Measurements from ENCODE around the gene DYNC1I1. TPM values are rescaled to one million over a fixed set of nuclear protein-coding genes. Genes with fewer than 3 reads are reported as not detected.

The DYNC1I1 gene
- total RNA-seq, 4 donors from 2014 or later = 1.9 to 6.7 (median 5.8) TPM

DNA sequence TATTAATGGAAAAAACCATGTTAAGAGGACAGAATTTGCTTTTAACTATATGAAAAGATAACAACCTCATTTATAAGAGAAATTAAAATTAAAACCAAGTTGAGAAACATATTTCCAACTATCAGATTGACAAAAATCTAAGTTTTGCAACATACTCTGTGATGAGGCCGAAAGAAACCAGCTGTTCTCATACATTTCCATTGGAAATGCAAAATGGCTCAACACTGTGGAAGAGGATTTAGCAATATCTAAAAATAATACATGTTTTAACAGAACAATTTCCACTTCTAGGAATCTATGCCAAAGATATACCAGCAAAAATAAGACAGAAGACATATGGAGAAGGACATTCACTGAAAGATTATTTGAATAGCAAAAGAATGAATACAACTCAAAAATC is 268.8 kb downstream of the DYNC1I1 start:
- 96% methylated on average over 1 of the region's 1 CpG for WGBS
- Histone ChIP-seq H3K9me3 (no peaks in the 10 kb centered on the region), H3K36me3 (no peaks in the 10 kb centered on the region), H3K27ac (no peak overlapping the region), H3K27me3 (no peaks in the 10 kb centered on the region), H3K4me3 (no peak overlapping the region), H3K4me1 (no peaks in the 10 kb centered on the region)
- TF ChIP-seq POLR2A (IDR thresholded peaks at IDR 0.05) (no peak), POLR2AphosphoS5 (IDR thresholded peaks at IDR 0.05) (no peak), EP300 (IDR thresholded peaks at IDR 0.05) (no peak)
- TF ChIP-seq, protein P1, sequence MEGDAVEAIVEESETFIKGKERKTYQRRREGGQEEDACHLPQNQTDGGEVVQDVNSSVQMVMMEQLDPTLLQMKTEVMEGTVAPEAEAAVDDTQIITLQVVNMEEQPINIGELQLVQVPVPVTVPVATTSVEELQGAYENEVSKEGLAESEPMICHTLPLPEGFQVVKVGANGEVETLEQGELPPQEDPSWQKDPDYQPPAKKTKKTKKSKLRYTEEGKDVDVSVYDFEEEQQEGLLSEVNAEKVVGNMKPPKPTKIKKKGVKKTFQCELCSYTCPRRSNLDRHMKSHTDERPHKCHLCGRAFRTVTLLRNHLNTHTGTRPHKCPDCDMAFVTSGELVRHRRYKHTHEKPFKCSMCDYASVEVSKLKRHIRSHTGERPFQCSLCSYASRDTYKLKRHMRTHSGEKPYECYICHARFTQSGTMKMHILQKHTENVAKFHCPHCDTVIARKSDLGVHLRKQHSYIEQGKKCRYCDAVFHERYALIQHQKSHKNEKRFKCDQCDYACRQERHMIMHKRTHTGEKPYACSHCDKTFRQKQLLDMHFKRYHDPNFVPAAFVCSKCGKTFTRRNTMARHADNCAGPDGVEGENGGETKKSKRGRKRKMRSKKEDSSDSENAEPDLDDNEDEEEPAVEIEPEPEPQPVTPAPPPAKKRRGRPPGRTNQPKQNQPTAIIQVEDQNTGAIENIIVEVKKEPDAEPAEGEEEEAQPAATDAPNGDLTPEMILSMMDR (IDR thresholded peaks at IDR 0.05) = no peak
- DNase-seq (ENCODE audit: low spot score in 2 of 2) = no peak

DNA sequence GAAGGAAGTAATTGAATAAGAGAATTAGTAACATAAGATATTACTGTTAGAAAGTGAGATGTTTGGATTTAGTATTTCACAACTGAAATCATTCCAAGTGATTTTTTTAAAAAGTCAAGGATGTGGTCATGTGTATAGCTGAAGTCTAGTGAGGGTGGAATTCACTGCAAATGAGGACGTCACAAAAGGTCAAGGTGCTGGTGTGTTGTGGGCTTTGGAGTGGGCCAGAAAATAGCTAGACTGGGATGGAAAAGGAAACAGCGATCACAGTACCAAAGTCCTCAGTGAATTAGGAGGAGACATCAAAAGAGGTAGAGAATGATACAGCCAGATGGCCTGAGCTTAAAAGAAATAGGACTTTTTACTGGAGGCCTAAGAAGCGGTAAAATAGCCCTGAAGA is 272.8 kb downstream of the DYNC1I1 start:
- 92% methylated on average over 3 of the region's 3 CpGs for WGBS
- no peak overlapping the region for H3K27ac ChIP-seq
- H3K27me3 ChIP-seq = no peaks in the 10 kb centered on the region
- H3K36me3 ChIP-seq = no peaks in the 10 kb centered on the region
- TF ChIP-seq POLR2A (IDR thresholded peaks at IDR 0.05) = no peak
- TF ChIP-seq POLR2AphosphoS5 (IDR thresholded peaks at IDR 0.05) = no peak
- TF ChIP-seq, protein P1 (IDR thresholded peaks at IDR 0.05) = no peak
- no peak for TF ChIP-seq EP300 (IDR thresholded peaks at IDR 0.05)
- no peaks in the 10 kb centered on the region for H3K9me3 ChIP-seq
- no peaks in the 10 kb centered on the region for H3K4me1 ChIP-seq
- no peak overlapping the region for H3K4me3 ChIP-seq
- no peak for DNase-seq (ENCODE audit: low spot score in 2 of 2)

DNA sequence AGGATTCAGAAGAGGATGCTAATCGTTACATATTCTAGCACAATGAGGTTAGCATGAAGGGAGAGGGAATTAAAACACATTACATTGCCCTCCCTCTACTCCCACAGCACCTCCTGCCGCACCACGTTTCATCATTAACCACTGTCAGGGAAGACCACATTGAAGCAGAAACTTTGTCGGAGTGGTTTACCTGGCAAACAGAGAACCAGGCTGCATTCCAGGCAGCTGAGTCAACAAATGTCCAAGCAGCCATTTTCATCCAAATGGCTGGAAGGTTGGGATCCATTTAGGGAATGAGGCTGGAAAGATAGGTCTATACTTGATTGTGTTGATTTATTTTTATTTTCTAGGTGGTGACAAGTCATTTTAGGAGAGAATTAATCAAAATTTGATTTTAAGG is 273.6 kb downstream of the DYNC1I1 start:
- no peak overlapping the region for H3K27ac ChIP-seq
- H3K27me3 ChIP-seq = no peaks in the 10 kb centered on the region
- H3K9me3 ChIP-seq = no peaks in the 10 kb centered on the region
- DNase-seq (ENCODE audit: low spot score in 2 of 2) = no peak
- no peaks in the 10 kb centered on the region for H3K4me1 ChIP-seq
- no peaks in the 10 kb centered on the region for H3K36me3 ChIP-seq
- 71% methylated on average over 4 of the region's 4 CpGs for WGBS
- no peak for TF ChIP-seq EP300 (IDR thresholded peaks at IDR 0.05)
- no peak for TF ChIP-seq POLR2A (IDR thresholded peaks at IDR 0.05)
- TF ChIP-seq POLR2AphosphoS5 (IDR thresholded peaks at IDR 0.05) = no peak
- TF ChIP-seq, protein P1 (IDR thresholded peaks at IDR 0.05) = no peak
- H3K4me3 ChIP-seq = no peak overlapping the region

DNA sequence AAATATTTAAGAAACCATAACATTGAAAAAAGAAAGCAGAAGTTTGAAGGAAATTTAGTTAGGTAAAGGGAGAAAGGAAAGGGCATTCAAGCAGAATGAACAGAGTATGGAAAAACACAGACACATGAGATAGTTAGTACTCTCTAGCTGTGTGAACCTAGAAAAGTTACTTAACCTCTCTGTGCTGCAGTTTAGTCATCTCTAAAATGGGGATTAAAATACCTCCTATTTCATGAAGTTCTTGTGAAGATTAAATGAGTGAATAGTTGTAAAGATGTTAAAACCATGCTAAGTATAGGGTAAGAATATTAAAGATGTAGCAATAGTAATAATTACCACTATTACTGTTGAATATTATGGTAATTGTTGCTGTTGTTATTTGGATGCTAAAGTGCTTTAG is 279.9 kb downstream of the DYNC1I1 start:
- DNase-seq (ENCODE audit: low spot score in 2 of 2) = no peak
- no peaks in the 10 kb centered on the region for H3K9me3 ChIP-seq
- no peaks in the 10 kb centered on the region for H3K36me3 ChIP-seq
- H3K27me3 ChIP-seq = no peaks in the 10 kb centered on the region
- H3K4me3 ChIP-seq = no peak overlapping the region
- TF ChIP-seq POLR2A (IDR thresholded peaks at IDR 0.05) (no peak), EP300 (IDR thresholded peaks at IDR 0.05) (no peak), POLR2AphosphoS5 (IDR thresholded peaks at IDR 0.05) (no peak)
- TF ChIP-seq, protein P1 (IDR thresholded peaks at IDR 0.05) = no peak
- no peak overlapping the region for H3K27ac ChIP-seq
- no peaks in the 10 kb centered on the region for H3K4me1 ChIP-seq

- no peak overlapping the region for H3K4me3 ChIP-seq
- TF ChIP-seq POLR2A (IDR thresholded peaks at IDR 0.05) (no peak), POLR2AphosphoS5 (IDR thresholded peaks at IDR 0.05) (no peak)
- TF ChIP-seq, protein P1 (IDR thresholded peaks at IDR 0.05) = no peak
- no peak for DNase-seq (ENCODE audit: low spot score in 2 of 2)
- H3K9me3 ChIP-seq = no peaks in the 10 kb centered on the region
- no peaks in the 10 kb centered on the region for H3K36me3 ChIP-seq
- no peaks in the 10 kb centered on the region for H3K4me1 ChIP-seq
- WGBS = 46% methylated on average over 4 of the region's 4 CpGs
- H3K27ac ChIP-seq = no peak overlapping the region
- no peaks in the 10 kb centered on the region for H3K27me3 ChIP-seq
Observed at GRCh38 chr7:96052860-96053470, 280.6 kb downstream of the DYNC1I1 start.

Measured in suprapubic skin (tissue), 4 donors.